Measurements from ENCODE around the gene FRMD8. TPM values are rescaled to one million over a fixed set of nuclear protein-coding genes. Genes with fewer than 3 reads are reported as not detected.
A peak's percentile ranks its signal among the peaks of the same experiment; 100 is the strongest.

FRMD8 gene
- total and polyA plus RNA-seq, 9 of the 15 experiments (the other 6 are each of a cell fraction or from before 2014, with no cell fraction given) = 4.5 to 54.5 (median 15.8) TPM

- TF ChIP-seq E2F1 (CRISPR knock-in tag; IDR thresholded peaks at IDR 0.05) (peak; percentile 82; the same call in 1 of the 2 replicates), VEZF1 (CRISPR knock-in tag; IDR thresholded peaks at IDR 0.05) (peak; percentile 14; the same call in 1 of the 2 replicates), HNRNPK (IDR thresholded peaks at IDR 0.05; ENCODE audit: low read depth, low read length, poor library complexity, severe bottlenecking) (peak; percentile 21), ZNF347 (CRISPR knock-in tag; IDR thresholded peaks at IDR 0.05; ENCODE audit: low read depth) (no peak), KDM5B (IDR thresholded peaks at IDR 0.05; ENCODE audit: insufficient replicate concordance, low read depth, low read length) (peak; percentile 78), ZNF395 (CRISPR knock-in tag; IDR thresholded peaks at IDR 0.05) (0 out of 2 replicates have a peak, but pooled peaks have one; percentile 5), ZBTB17 (CRISPR knock-in tag; IDR thresholded peaks at IDR 0.05) (peak; percentile 61; the same call in 1 of the 2 replicates), POLR2AphosphoS2 (IDR thresholded peaks at IDR 0.05; ENCODE audit: low read length) (no peak; the same call in 1 of the 2 replicates), DMBX1 (CRISPR knock-in tag; IDR thresholded peaks at IDR 0.05; ENCODE audit: borderline replicate concordance) (peak; percentile 78), HDAC1 (IDR thresholded peaks at IDR 0.05) (peak in 1 of 2 experiments; percentile 80; a peak in 2 of 4 replicates), ZNF518B (CRISPR knock-in tag; IDR thresholded peaks at IDR 0.05) (no peak), NR2F6 (CRISPR knock-in tag; IDR thresholded peaks at IDR 0.05) (no peak), HNRNPLL (IDR thresholded peaks at IDR 0.05; ENCODE audit: low read depth, low read length, poor library complexity, severe bottlenecking) (peak; percentile 89), ZBTB2 (IDR thresholded peaks at IDR 0.05) (no peak; the same call in none of the 2 replicates), ZNF3 (CRISPR knock-in tag; IDR thresholded peaks at IDR 0.05) (no peak)
Measured at GRCh38 chr11:65386307-65387140, at the start of gene FRMD8 (continued).

All from K562 (cell line).